ENCODE results near the gene CST1.
"Not testable (repeated sequence)": the region's sequence is repeated elsewhere in the genome, so short reads cannot be mapped to it uniquely, and the experiment has no call there.

CST1 gene

GRCh38 chr20:23750786-23751185 is at the start of gene CST1:
CST1 (minus strand) TSS chr20:23750935; CDS start chr20:23750866, 69 bp downstream.
- DNase-seq, result not testable (repeated sequence)

GRCh38 chr20:23799216-23799847 is 48.6 kb upstream of the CST1 start:
- DNase-seq, result peak; percentile 3 to 13

GRCh38 chr20:23795526-23795925 is 44.8 kb upstream of the CST1 start:
- DNase-seq, result no peak

- DNase-seq, result no peak
Observed at GRCh38 chr20:23794841-23795240, 44.1 kb upstream of the CST1 start.

- no peak for DNase-seq
Observed at GRCh38 chr20:23794065-23794464, 43.3 kb upstream of the CST1 start.

GRCh38 chr20:23783447-23783846 is 32.7 kb upstream of the CST1 start:
- no peak for DNase-seq

GRCh38 chr20:23782366-23782983 is 31.7 kb upstream of the CST1 start:
- DNase-seq, result peak in 1 of 2 donors; percentile 35

GRCh38 chr20:23778676-23779075 is 27.9 kb upstream of the CST1 start:
- not testable (repeated sequence) for DNase-seq

- DNase-seq, result not testable (repeated sequence)
Observed at GRCh38 chr20:23777380-23777779, 26.6 kb upstream of the CST1 start.

- DNase-seq, result no peak
Observed at GRCh38 chr20:23776067-23776771, 25.5 kb upstream of the CST1 start.

GRCh38 chr20:23774081-23774480 is 23.3 kb upstream of the CST1 start:
- DNase-seq, result no peak

- no peak for DNase-seq
Observed at GRCh38 chr20:23773579-23773978, 22.8 kb upstream of the CST1 start.

- DNase-seq, result no peak
Observed at GRCh38 chr20:23773127-23773526, 22.4 kb upstream of the CST1 start.

- DNase-seq, result no peak
Observed at GRCh38 chr20:23772074-23772473, 21.3 kb upstream of the CST1 start.

GRCh38 chr20:23770384-23770783 is 19.6 kb upstream of the CST1 start:
- no peak for DNase-seq

GRCh38 chr20:23768520-23768919 is 17.8 kb upstream of the CST1 start:
- not testable (repeated sequence) for DNase-seq

- no peak for DNase-seq
Observed at GRCh38 chr20:23766531-23766930, 15.8 kb upstream of the CST1 start.

- DNase-seq, result no peak
Observed at GRCh38 chr20:23765578-23765977, 14.8 kb upstream of the CST1 start.

GRCh38 chr20:23764630-23765029 is 13.9 kb upstream of the CST1 start:
- DNase-seq, result not testable (repeated sequence)

- DNase-seq, result no peak
Observed at GRCh38 chr20:23763345-23763744, 12.6 kb upstream of the CST1 start.

- DNase-seq, result no peak
Observed at GRCh38 chr20:23759306-23759940, 8.7 kb upstream of the CST1 start.

GRCh38 chr20:23756792-23757191 is 6.1 kb upstream of the CST1 start:
- DNase-seq, result not testable (repeated sequence)

GRCh38 chr20:23755131-23755611 is 4.4 kb upstream of the CST1 start:
- peak in 1 of 2 donors; percentile 17 for DNase-seq

All from inflammatory macrophage treated with lipopolysaccharide for 1 hour (primary cell).